ENCODE measurements around the gene BCKDK. TPM values are rescaled to one million over a fixed set of nuclear protein-coding genes. Genes with fewer than 3 reads are reported as not detected.

The BCKDK gene
- total RNA-seq, 1 donor from 2014 or later: 8.9 TPM

- DNase-seq (ENCODE audit: low spot score): no peak
These were observed 28.1 kb upstream of the BCKDK start for GRCh38 chr16:31080035-31080629.

GRCh38 chr16:31080756-31081419 lies 27.3 kb upstream of the BCKDK start:
- no peak for DNase-seq (ENCODE audit: low spot score)

- no peak for DNase-seq (ENCODE audit: low spot score)
These were observed 26.5 kb upstream of the BCKDK start for GRCh38 chr16:31081428-31082351.

- no peak for DNase-seq (ENCODE audit: low spot score)
These were observed 25.7 kb upstream of the BCKDK start for GRCh38 chr16:31082368-31083045.

GRCh38 chr16:31083081-31083480 lies 25.1 kb upstream of the BCKDK start:
- DNase-seq (ENCODE audit: low spot score): no peak

GRCh38 chr16:31083556-31083955 lies 24.6 kb upstream of the BCKDK start:
- DNase-seq (ENCODE audit: low spot score): no peak

- no peak for DNase-seq (ENCODE audit: low spot score)
These were observed 24.2 kb upstream of the BCKDK start for GRCh38 chr16:31083981-31084380.

GRCh38 chr16:31084584-31085302 lies 23.4 kb upstream of the BCKDK start:
- no peak for DNase-seq (ENCODE audit: low spot score)

GRCh38 chr16:31085411-31085810 lies 22.8 kb upstream of the BCKDK start:
- no peak for DNase-seq (ENCODE audit: low spot score)

GRCh38 chr16:31085873-31086628 lies 22.1 kb upstream of the BCKDK start:
- no peak for DNase-seq (ENCODE audit: low spot score)

GRCh38 chr16:31086629-31086906 lies 21.6 kb upstream of the BCKDK start:
- DNase-seq (ENCODE audit: low spot score): no peak

- DNase-seq (ENCODE audit: low spot score): no peak
These were observed 20.7 kb upstream of the BCKDK start for GRCh38 chr16:31087481-31087880.

- DNase-seq (ENCODE audit: low spot score): no peak
These were observed 20.2 kb upstream of the BCKDK start for GRCh38 chr16:31087971-31088370.

- no peak for DNase-seq (ENCODE audit: low spot score)
These were observed 19.6 kb upstream of the BCKDK start, which contains the start of gene PRSS53 for GRCh38 chr16:31088459-31089183. Gene PRSS53, minus strand, starts transcription at chr16:31088943. Its CDS starts 134 bp downstream, at chr16:31088809.

GRCh38 chr16:31089199-31089598 lies 19.0 kb upstream of the BCKDK start:
- no peak for DNase-seq (ENCODE audit: low spot score)

GRCh38 chr16:31090540-31090939 lies 17.6 kb upstream of the BCKDK start:
- no peak for DNase-seq (ENCODE audit: low spot score)

GRCh38 chr16:31092330-31092729 lies 15.9 kb upstream of the BCKDK start:
- no peak for DNase-seq (ENCODE audit: low spot score)

GRCh38 chr16:31093132-31093703 lies 15.0 kb upstream of the BCKDK start:
- no peak for DNase-seq (ENCODE audit: low spot score)

GRCh38 chr16:31094088-31094423 lies 14.1 kb upstream of the BCKDK start:
- no peak for DNase-seq (ENCODE audit: low spot score)
